HepG2 (cell line): ENCODE data around the gene HSD17B11. TPM values are rescaled to one million over a fixed set of nuclear protein-coding genes. Genes with fewer than 3 reads are reported as not detected.

ENCODE experiments used
- ARID5B ChIP-seq: IDR thresholded peaks from 2 replicates; pipeline ENCODE4 v1.4.0; 2020; ENCODE audit warnings: mild to moderate bottlenecking, missing genetic modification reagents
- BHLHE40 ChIP-seq: IDR thresholded peaks from 2 replicates; pipeline ENCODE4 v1.6.1; 2011; ENCODE audit warnings: low read length, improper control_type of control experiment
- CBX2 ChIP-seq, 2 experiments: fragments of 200-600 bp in 1 of 2; sonication (generic); formaldehyde crosslinking in 1 of 2; IDR thresholded peaks; 2 replicates each; pipeline versions ENCODE4 v1.7.0 to v1.8.1; 2018 to 2022; ENCODE audit warnings: low read depth in 2 of 2, low read length in 1 of 2, mild to moderate bottlenecking in 1 of 2, missing genetic modification reagents in 1 of 2
- EEA1 ChIP-seq: sonication (generic); formaldehyde crosslinking; IDR thresholded peaks from 2 replicates; pipeline ENCODE4 v1.5.1; 2020; ENCODE audit warnings: mild to moderate bottlenecking, missing genetic modification reagents, borderline replicate concordance
- ETV5 ChIP-seq: IDR thresholded peaks from 2 replicates; pipeline ENCODE4 v1.6.1; 2018; ENCODE audit warnings: missing biosample characterization, missing genetic modification reagents, inconsistent platforms, borderline replicate concordance
- NFKBIZ ChIP-seq: IDR thresholded peaks from 2 replicates; pipeline ENCODE4 v1.6.1; 2018; ENCODE audit warnings: missing genetic modification reagents, missing compliant biosample characterization
- RARA ChIP-seq: IDR thresholded peaks from 2 replicates; pipeline ENCODE4 v1.6.1; 2016; ENCODE audit warnings: missing genetic modification reagents, missing compliant biosample characterization
- SNAPC5 ChIP-seq: sonication (generic); formaldehyde crosslinking; IDR thresholded peaks from 2 replicates; pipeline ENCODE4 v1.8.1; 2023; ENCODE audit warnings: mild to moderate bottlenecking, missing genetic modification reagents, borderline replicate concordance
- SOX13 ChIP-seq, 3 experiments: fragments of 450-650 bp in 1 of 3; sonication (generic) in 1 of 3; formaldehyde crosslinking in 1 of 3; IDR thresholded peaks in 2 of 3; conservative IDR thresholded peaks in 1 of 3; 2 replicates each; pipeline versions ENCODE4 v1.5.0 to v1.6.1; 2016 to 2020; ENCODE audit warnings: antibody characterized with exemption in 1 of 3, mild to moderate bottlenecking in 1 of 3, missing compliant biosample characterization in 1 of 3, missing genetic modification reagents in 1 of 3, moderate library complexity in 1 of 3
- SOX6 ChIP-seq, 2 experiments: fragments of 450-650 bp in 1 of 2; sonication (generic) in 1 of 2; formaldehyde crosslinking in 1 of 2; IDR thresholded peaks; 2 replicates each; pipeline versions ENCODE4 v1.4.0 to v1.6.1; 2017 to 2020; ENCODE audit warnings: antibody characterized with exemption in 1 of 2, mild to moderate bottlenecking in 1 of 2, missing genetic modification reagents in 1 of 2
- TERF1 ChIP-seq: sonication (generic); formaldehyde crosslinking; IDR thresholded peaks from 2 replicates; pipeline ENCODE4 v1.8.0; 2022; ENCODE audit warnings: mild to moderate bottlenecking, missing genetic modification reagents, moderate library complexity
- YEATS4 ChIP-seq: sonication (generic); formaldehyde crosslinking; IDR thresholded peaks from 2 replicates; pipeline ENCODE4 v1.4.0; 2020; ENCODE audit warnings: missing genetic modification reagents, borderline replicate concordance
- ZNF232 ChIP-seq: sonication (generic); formaldehyde crosslinking; IDR thresholded peaks from 2 replicates; pipeline ENCODE4 v1.4.0; 2020; ENCODE audit warnings: missing genetic modification reagents, borderline replicate concordance
- ZNF468 ChIP-seq: sonication (generic); formaldehyde crosslinking; IDR thresholded peaks from 2 replicates; pipeline ENCODE4 v1.8.0; 2022; ENCODE audit warnings: mild to moderate bottlenecking, moderate library complexity, missing genetic modification reagents
- ZNF512B ChIP-seq: sonication (generic); formaldehyde crosslinking; IDR thresholded peaks from 2 replicates; pipeline ENCODE4 v1.5.1; 2020; ENCODE audit warnings: missing genetic modification reagents, mild to moderate bottlenecking, borderline replicate concordance
- ZNF562 ChIP-seq: sonication (generic); formaldehyde crosslinking; IDR thresholded peaks from 2 replicates; pipeline ENCODE4 v1.8.0; 2022; ENCODE audit warnings: missing genetic modification reagents, borderline replicate concordance
- ZNF7 ChIP-seq: IDR thresholded peaks from 2 replicates; pipeline ENCODE4 v1.6.1; 2016; ENCODE audit warnings: missing biosample characterization, missing genetic modification reagents
- ZNF788 ChIP-seq: sonication (generic); formaldehyde crosslinking; IDR thresholded peaks from 2 replicates; pipeline ENCODE4 v1.5.0; 2020; ENCODE audit warnings: mild to moderate bottlenecking, missing genetic modification reagents, borderline replicate concordance
- polyA plus RNA-seq, 8 experiments: library from polyadenylated mRNA; depleted of rRNA in 3 of 8; stranded (reverse) in 7 of 8; unstranded in 1 of 8; fragments of >200 nt; fragmentation: Illumina TruSeq in 4 of 8; extraction: Trizol in 4 of 8; gene quantifications; 2 replicates each; pipeline versions ENCODE4 v1.2.1 to v1.2.3, GENCODE V29; 2011 to 2016; ENCODE audit warnings: low read depth in 4 of 8, missing spikeins in 1 of 8, mixed read lengths in 1 of 8; ENCODE audit not compliant: insufficient read depth in 1 of 8
- total RNA-seq, 5 experiments: library from RNA; depleted of rRNA; stranded (reverse); fragments of >200 nt; fragmentation: Illumina TruSeq; extraction: Trizol; gene quantifications; 2 replicates each; pipeline ENCODE4 v1.2.3, GENCODE V29; 2016; ENCODE audit warnings: low read depth in 1 of 5

The HSD17B11 gene
- total and polyA plus RNA-seq, 2 of the 13 experiments (the other 11 are each of a cell fraction or from before 2014, with no cell fraction given): 121 to 158 TPM

- TF ChIP-seq ZNF512B (CRISPR knock-in tag) (peak; percentile 61; the same call in 1 of the 2 replicates), ETV5 (CRISPR knock-in tag) (peak; percentile 17), SOX13 (IDR thresholded peaks at IDR 0.05) (no peak), SOX13 (CRISPR knock-in tag; conservative IDR thresholded peaks at IDR 0.05 in 1 of 2, IDR thresholded peaks at IDR 0.05 in 1 of 2) (peak in 1 of 2 experiments; percentile 18; a peak in 1 of 4 replicates), SOX6 (IDR thresholded peaks at IDR 0.05) (no peak), SOX6 (CRISPR knock-in tag; IDR thresholded peaks at IDR 0.05) (peak; percentile 78), NFKBIZ (CRISPR knock-in tag) (no peak; the same call in 1 of the 2 replicates), YEATS4 (CRISPR knock-in tag) (peak; percentile 92), SNAPC5 (CRISPR knock-in tag) (no peak), BHLHE40 (peak; percentile 82), ARID5B (peak; percentile 49), ZNF7 (CRISPR knock-in tag) (no peak), ZNF232 (CRISPR knock-in tag) (peak; percentile 89; the same call in 1 of the 2 replicates), ZNF562 (CRISPR knock-in tag) (no peak), CBX2 (IDR thresholded peaks at IDR 0.05; ENCODE audit: low read depth, low read length) (no peak), CBX2 (CRISPR knock-in tag; IDR thresholded peaks at IDR 0.05; ENCODE audit: low read depth) (no peak), ZNF468 (CRISPR knock-in tag) (no peak), EEA1 (CRISPR knock-in tag) (0 out of 2 replicates have a peak, but pooled peaks have one; percentile 62), RARA (CRISPR knock-in tag) (peak; percentile 26; the same call in 1 of the 2 replicates), ZNF788 (CRISPR knock-in tag) (peak; percentile 14; the same call in 1 of the 2 replicates), TERF1 (0 out of 2 replicates have a peak, but pooled peaks have one; percentile 62)
Observed at GRCh38 chr4:87422104-87423052, 31.4 kb upstream of the HSD17B11 start, which contains the start of gene NUDT9 (continued).
